ENCODE measurements around the gene WASF3. TPM values are rescaled to one million over a fixed set of nuclear protein-coding genes. Genes with fewer than 3 reads are reported as not detected.
"Not testable (repeated sequence)": the region's sequence is repeated elsewhere in the genome, so short reads cannot be mapped to it uniquely, and the experiment has no call there.

Gene WASF3
- total RNA-seq, 1 donor from 2014 or later: 25.8 TPM

- Histone ChIP-seq H3K4me2 (ENCODE audit: low read length) (no peak overlapping the region), H3K79me2 (ENCODE audit: insufficient read depth, low read length) (no peaks in the 10 kb centered on the region), H4K20me1 (ENCODE audit: insufficient read depth, low read length) (peaks cover 35% of the 10 kb centered on the region), H2AFZ (ENCODE audit: low read depth, low read length) (no peak overlapping the region), H3K27ac (ENCODE audit: low read depth, low read length) (no peak overlapping the region), H3K9me3 (ENCODE audit: insufficient read depth, low read depth, low read length) (peaks cover 8% of the 10 kb centered on the region), H3K4me1 (ENCODE audit: insufficient read depth, low read length) (no peaks in the 10 kb centered on the region), H3K4me3 (ENCODE audit: insufficient read depth, low read depth, low read length) (no peak overlapping the region), H3K36me3 (ENCODE audit: insufficient read depth, low read length) (no peaks in the 10 kb centered on the region), H3K9ac (ENCODE audit: low read length) (no peak overlapping the region), H3K27me3 (ENCODE audit: insufficient read depth, low read length) (no peaks in the 10 kb centered on the region)
- Mint-ChIP-seq H3K36me3 (ENCODE audit: low read depth, unreplicated experiment) (peaks cover 22% of the 10 kb centered on the region), H3K4me3 (ENCODE audit: unreplicated experiment) (no peak overlapping the region), H3K27ac (ENCODE audit: unreplicated experiment) (no peak overlapping the region), H3K27me3 (ENCODE audit: low read depth, unreplicated experiment) (no peaks in the 10 kb centered on the region), H3K4me1 (ENCODE audit: low read depth, unreplicated experiment) (peaks cover 6% of the 10 kb centered on the region), H3K9me3 (ENCODE audit: unreplicated experiment) (peaks cover 23% of the 10 kb centered on the region)
- no peak for TF ChIP-seq EZH2 (IDR thresholded peaks at IDR 0.05; ENCODE audit: insufficient read depth, low read length)
- TF ChIP-seq, protein P1, sequence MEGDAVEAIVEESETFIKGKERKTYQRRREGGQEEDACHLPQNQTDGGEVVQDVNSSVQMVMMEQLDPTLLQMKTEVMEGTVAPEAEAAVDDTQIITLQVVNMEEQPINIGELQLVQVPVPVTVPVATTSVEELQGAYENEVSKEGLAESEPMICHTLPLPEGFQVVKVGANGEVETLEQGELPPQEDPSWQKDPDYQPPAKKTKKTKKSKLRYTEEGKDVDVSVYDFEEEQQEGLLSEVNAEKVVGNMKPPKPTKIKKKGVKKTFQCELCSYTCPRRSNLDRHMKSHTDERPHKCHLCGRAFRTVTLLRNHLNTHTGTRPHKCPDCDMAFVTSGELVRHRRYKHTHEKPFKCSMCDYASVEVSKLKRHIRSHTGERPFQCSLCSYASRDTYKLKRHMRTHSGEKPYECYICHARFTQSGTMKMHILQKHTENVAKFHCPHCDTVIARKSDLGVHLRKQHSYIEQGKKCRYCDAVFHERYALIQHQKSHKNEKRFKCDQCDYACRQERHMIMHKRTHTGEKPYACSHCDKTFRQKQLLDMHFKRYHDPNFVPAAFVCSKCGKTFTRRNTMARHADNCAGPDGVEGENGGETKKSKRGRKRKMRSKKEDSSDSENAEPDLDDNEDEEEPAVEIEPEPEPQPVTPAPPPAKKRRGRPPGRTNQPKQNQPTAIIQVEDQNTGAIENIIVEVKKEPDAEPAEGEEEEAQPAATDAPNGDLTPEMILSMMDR (IDR thresholded peaks at IDR 0.05; ENCODE audit: insufficient read depth, low read depth, low read length): no peak
- no peak for DNase-seq (ENCODE audit: low read depth)
- FAIRE-seq: no peak
Observed at GRCh38 chr13:26626271-26626670, 68.8 kb downstream of the WASF3 start.

- H3K27ac ChIP-seq (ENCODE audit: low read depth, low read length): no peak overlapping the region
- H3K4me1 ChIP-seq (ENCODE audit: insufficient read depth, low read length): no peaks in the 10 kb centered on the region
- H3K27me3 ChIP-seq (ENCODE audit: insufficient read depth, low read length): no peaks in the 10 kb centered on the region
- TF ChIP-seq EZH2 (IDR thresholded peaks at IDR 0.05; ENCODE audit: insufficient read depth, low read length): no peak
- TF ChIP-seq, protein P1 (IDR thresholded peaks at IDR 0.05; ENCODE audit: insufficient read depth, low read depth, low read length): peak; percentile 4
- no peak overlapping the region for H3K4me3 ChIP-seq (ENCODE audit: insufficient read depth, low read depth, low read length)
- H3K4me2 ChIP-seq (ENCODE audit: low read length): no peak overlapping the region
- Mint-ChIP-seq H3K9me3 (ENCODE audit: unreplicated experiment) (peaks cover 23% of the 10 kb centered on the region), H3K27ac (ENCODE audit: unreplicated experiment) (no peak overlapping the region), H3K4me1 (ENCODE audit: low read depth, unreplicated experiment) (peaks cover 1% of the 10 kb centered on the region), H3K27me3 (ENCODE audit: low read depth, unreplicated experiment) (no peaks in the 10 kb centered on the region), H3K36me3 (ENCODE audit: low read depth, unreplicated experiment) (peaks cover 18% of the 10 kb centered on the region), H3K4me3 (ENCODE audit: unreplicated experiment) (no peak overlapping the region)
- H3K9ac ChIP-seq (ENCODE audit: low read length): no peak overlapping the region
- H3K9me3 ChIP-seq (ENCODE audit: insufficient read depth, low read depth, low read length): peaks cover 3% of the 10 kb centered on the region
- no peaks in the 10 kb centered on the region for H3K36me3 ChIP-seq (ENCODE audit: insufficient read depth, low read length)
- no peak for FAIRE-seq
- H4K20me1 ChIP-seq (ENCODE audit: insufficient read depth, low read length): peaks cover 18% of the 10 kb centered on the region
- no peak overlapping the region for H2AFZ ChIP-seq (ENCODE audit: low read depth, low read length)
- H3K79me2 ChIP-seq (ENCODE audit: insufficient read depth, low read length): no peaks in the 10 kb centered on the region
- peak; percentile 10 for DNase-seq (ENCODE audit: low read depth)
Observed at GRCh38 chr13:26628706-26629105, 71.2 kb downstream of the WASF3 start.

GRCh38 chr13:26629260-26629825 is 71.9 kb downstream of the WASF3 start:
- Histone ChIP-seq H3K79me2 (ENCODE audit: insufficient read depth, low read length) (no peaks in the 10 kb centered on the region), H3K9me3 (ENCODE audit: insufficient read depth, low read depth, low read length) (no peaks in the 10 kb centered on the region), H3K36me3 (ENCODE audit: insufficient read depth, low read length) (no peaks in the 10 kb centered on the region), H4K20me1 (ENCODE audit: insufficient read depth, low read length) (peaks cover 18% of the 10 kb centered on the region), H3K4me2 (ENCODE audit: low read length) (no peak overlapping the region), H3K4me1 (ENCODE audit: insufficient read depth, low read length) (no peaks in the 10 kb centered on the region), H3K27ac (ENCODE audit: low read depth, low read length) (no peak overlapping the region), H3K9ac (ENCODE audit: low read length) (no peak overlapping the region), H2AFZ (ENCODE audit: low read depth, low read length) (no peak overlapping the region), H3K27me3 (ENCODE audit: insufficient read depth, low read length) (no peaks in the 10 kb centered on the region), H3K4me3 (ENCODE audit: insufficient read depth, low read depth, low read length) (no peak overlapping the region)
- H3K27me3 Mint-ChIP-seq (ENCODE audit: low read depth, unreplicated experiment): no peaks in the 10 kb centered on the region
- TF ChIP-seq EZH2 (IDR thresholded peaks at IDR 0.05; ENCODE audit: insufficient read depth, low read length): no peak
- TF ChIP-seq, protein P1 (IDR thresholded peaks at IDR 0.05; ENCODE audit: insufficient read depth, low read depth, low read length): peak; percentile 5
- no peak for DNase-seq (ENCODE audit: low read depth)
- H3K4me3 Mint-ChIP-seq (ENCODE audit: unreplicated experiment): no peak overlapping the region
- peaks cover 20% of the 10 kb centered on the region for H3K9me3 Mint-ChIP-seq (ENCODE audit: unreplicated experiment)
- H3K4me1 Mint-ChIP-seq (ENCODE audit: low read depth, unreplicated experiment): peaks cover 1% of the 10 kb centered on the region
- no peak overlapping the region for H3K27ac Mint-ChIP-seq (ENCODE audit: unreplicated experiment)
- FAIRE-seq: no peak
- H3K36me3 Mint-ChIP-seq (ENCODE audit: low read depth, unreplicated experiment): peaks cover 16% of the 10 kb centered on the region

DNA sequence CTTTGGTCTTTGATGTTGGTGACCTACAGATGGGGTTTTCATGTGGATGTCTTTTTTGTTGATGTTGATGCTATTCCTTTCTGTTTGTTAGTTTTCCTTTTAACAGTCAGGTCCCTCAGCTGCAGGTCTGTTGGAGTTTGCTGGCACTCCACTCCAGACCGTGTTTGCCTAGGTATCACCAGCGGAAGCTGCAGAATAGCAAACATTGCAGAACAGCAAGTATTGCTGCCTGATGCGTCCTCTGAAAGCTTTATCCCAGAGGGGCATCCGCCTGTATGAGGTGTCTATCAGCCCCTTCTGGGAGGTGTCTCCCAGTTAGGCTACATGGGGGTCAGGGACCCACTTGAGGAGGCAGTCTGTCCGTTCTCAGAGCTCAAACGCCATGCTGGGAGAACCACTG is 78.2 kb downstream of the WASF3 start:
- H4K20me1 ChIP-seq (ENCODE audit: insufficient read depth, low read length); H3K4me2 ChIP-seq (ENCODE audit: low read length); FAIRE-seq; H2AFZ ChIP-seq (ENCODE audit: low read depth, low read length); H3K9me3 ChIP-seq (ENCODE audit: insufficient read depth, low read depth, low read length); H3K27me3 ChIP-seq (ENCODE audit: insufficient read depth, low read length); H3K79me2 ChIP-seq (ENCODE audit: insufficient read depth, low read length); H3K4me3 Mint-ChIP-seq (ENCODE audit: unreplicated experiment); H3K27me3 Mint-ChIP-seq (ENCODE audit: low read depth, unreplicated experiment); H3K27ac ChIP-seq (ENCODE audit: low read depth, low read length); H3K9ac ChIP-seq (ENCODE audit: low read length); H3K4me1 Mint-ChIP-seq (ENCODE audit: low read depth, unreplicated experiment); H3K27ac Mint-ChIP-seq (ENCODE audit: unreplicated experiment); H3K36me3 ChIP-seq (ENCODE audit: insufficient read depth, low read length); H3K4me1 ChIP-seq (ENCODE audit: insufficient read depth, low read length); H3K4me3 ChIP-seq (ENCODE audit: insufficient read depth, low read depth, low read length); DNase-seq (ENCODE audit: low read depth): not testable (repeated sequence)
- Mint-ChIP-seq H3K9me3 (ENCODE audit: unreplicated experiment) (peaks cover 28% of the 10 kb centered on the region), H3K36me3 (ENCODE audit: low read depth, unreplicated experiment) (peaks cover 15% of the 10 kb centered on the region)
